ENCODE measurements around the gene KLK15.

Gene KLK15

DNA sequence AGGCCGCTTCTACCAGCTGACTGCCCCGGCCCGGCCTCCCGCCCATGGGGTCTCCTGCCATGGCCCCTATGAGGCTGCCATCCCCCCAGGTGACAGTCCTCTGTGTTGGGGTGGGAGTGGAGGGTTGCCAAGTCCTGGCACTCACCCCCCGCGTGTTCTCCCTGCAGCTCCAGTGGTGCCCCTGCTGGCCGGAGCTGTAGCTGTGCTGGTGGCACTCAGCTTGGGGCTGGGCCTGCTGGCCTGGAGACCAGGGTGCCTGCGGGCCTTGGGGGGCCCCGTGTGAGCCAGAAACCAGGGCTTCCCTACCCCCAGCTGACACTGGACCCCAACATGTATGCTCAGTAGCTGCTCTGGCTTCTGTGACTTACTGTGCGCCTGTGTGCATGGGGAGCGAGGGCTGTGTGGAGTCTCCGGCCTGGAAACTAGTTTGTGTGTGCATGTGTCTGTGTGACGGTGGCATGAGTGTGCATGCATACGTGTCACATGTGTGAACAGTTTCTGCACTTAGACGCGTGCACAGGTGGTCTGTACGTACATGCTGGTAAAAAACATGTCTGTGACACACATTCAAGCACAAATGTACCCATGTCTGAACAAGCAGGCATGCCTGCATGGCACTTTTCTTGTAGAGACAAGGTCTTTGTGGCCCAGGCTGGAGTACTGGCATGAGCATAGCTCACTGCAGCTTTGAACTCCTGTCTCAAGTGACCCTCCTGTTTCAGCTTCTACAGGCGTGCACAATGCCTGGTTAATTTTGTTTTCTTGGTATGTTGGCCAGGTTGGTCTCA is 38.3 kb downstream of the KLK15 start:
- Histone ChIP-seq H4K12ac (ENCODE audit: low read depth, low read length) (no peak overlapping the region), H3K79me1 (ENCODE audit: low read length) (no peaks in the 10 kb centered on the region), H3K14ac (ENCODE audit: low read length) (no peak overlapping the region), H3K9ac (ENCODE audit: low read length) (no peak overlapping the region), H3K4me2 (ENCODE audit: low read length) (no peak overlapping the region), H3K27ac (ENCODE audit: low read depth, low read length) (no peak overlapping the region), H4K8ac (ENCODE audit: low read depth, low read length) (no peak overlapping the region), H3K18ac (ENCODE audit: low read length) (no peak overlapping the region), H3K4me3 (ENCODE audit: low read depth, low read length) (no peak overlapping the region), H3K23ac (ENCODE audit: low read length) (no peak overlapping the region), H2BK5ac (ENCODE audit: low read depth, low read length, poor library complexity) (no peak overlapping the region), H2AK5ac (ENCODE audit: low read length) (no peak overlapping the region), H2AFZ (ENCODE audit: insufficient read depth, low read length, poor library complexity) (no peak overlapping the region), H2BK120ac (ENCODE audit: insufficient read depth, low read length, poor library complexity) (no peak overlapping the region), H2BK12ac (ENCODE audit: low read length) (no peak overlapping the region), H3K79me2 (ENCODE audit: control insufficient read depth, insufficient read depth, low read length, poor library complexity) (no peaks in the 10 kb centered on the region), H4K91ac (ENCODE audit: low read depth, low read length) (no peak overlapping the region), H3K36me3 (ENCODE audit: control insufficient read depth in 1 of 2, insufficient read depth in 2 of 2, low read length in 2 of 2) (peaks cover 44% of the 10 kb centered on the region in 2 experiments), H3K27me3 (ENCODE audit: insufficient read depth, low read length) (no peaks in the 10 kb centered on the region), H3K4me1 (ENCODE audit: control insufficient read depth in 1 of 2, insufficient read depth in 2 of 2, low read length in 2 of 2) (no peaks in the 10 kb centered on the region), H3K9me3 (ENCODE audit: insufficient read depth, low read depth, low read length) (peaks cover 2% of the 10 kb centered on the region), H3K4ac (ENCODE audit: low read depth, low read length) (no peak overlapping the region)
- no peak for DNase-seq
- WGBS (ENCODE audit: extremely low coverage, insufficient coverage, insufficient read length), result no CpG with 5 or more reads among the region's 18 CpGs

DNA sequence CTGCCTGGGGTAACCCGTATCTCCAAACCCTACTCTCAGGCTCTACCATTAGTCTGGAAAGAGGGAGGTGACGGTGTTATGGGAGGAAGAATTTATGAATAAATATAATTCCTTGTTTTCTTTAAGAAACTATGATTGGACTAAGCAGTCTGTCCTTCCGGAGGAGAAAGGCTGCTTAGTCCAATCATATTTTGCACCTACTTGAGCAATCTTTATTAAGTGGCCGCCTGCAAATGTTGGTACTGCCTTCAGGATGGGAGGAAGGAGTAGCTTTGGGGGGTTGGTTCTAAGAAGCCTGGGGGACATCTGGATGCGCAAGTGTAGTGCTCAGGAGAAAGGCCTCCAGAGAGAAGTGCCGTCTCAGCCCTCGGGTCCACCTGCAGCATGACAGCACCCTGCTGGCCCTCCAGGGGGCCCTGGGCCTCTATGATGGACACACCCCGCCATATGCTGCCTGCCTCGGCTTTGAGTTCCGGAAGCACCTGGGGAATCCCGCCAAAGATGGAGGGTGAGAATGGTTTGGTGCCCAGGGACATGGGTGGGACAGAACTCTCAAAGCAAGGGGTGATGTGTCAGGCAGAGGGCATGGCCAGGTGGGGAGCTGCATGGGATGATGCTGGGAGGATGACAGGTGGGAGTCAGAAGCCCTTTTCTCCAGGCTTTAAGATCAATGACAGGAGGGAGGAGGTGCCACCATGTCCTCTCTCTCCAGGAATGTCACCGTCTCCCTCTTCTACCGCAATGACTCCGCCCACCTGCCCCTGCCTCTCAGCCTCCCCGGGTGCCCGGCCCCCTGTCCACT is 39.1 kb downstream of the KLK15 start:
- Histone ChIP-seq H3K27ac (ENCODE audit: low read depth, low read length) (no peak overlapping the region), H3K36me3 (ENCODE audit: control insufficient read depth in 1 of 2, insufficient read depth in 2 of 2, low read length in 2 of 2) (peaks cover 36% of the 10 kb centered on the region in 2 experiments), H3K23ac (ENCODE audit: low read length) (no peak overlapping the region), H3K4ac (ENCODE audit: low read depth, low read length) (no peak overlapping the region), H2BK120ac (ENCODE audit: insufficient read depth, low read length, poor library complexity) (no peak overlapping the region), H3K14ac (ENCODE audit: low read length) (no peak overlapping the region), H3K79me2 (ENCODE audit: control insufficient read depth, insufficient read depth, low read length, poor library complexity) (no peaks in the 10 kb centered on the region), H3K9me3 (ENCODE audit: insufficient read depth, low read depth, low read length) (peaks cover 2% of the 10 kb centered on the region), H2BK12ac (ENCODE audit: low read length) (no peak overlapping the region), H3K9ac (ENCODE audit: low read length) (no peak overlapping the region), H4K12ac (ENCODE audit: low read depth, low read length) (no peak overlapping the region), H4K91ac (ENCODE audit: low read depth, low read length) (no peak overlapping the region), H4K8ac (ENCODE audit: low read depth, low read length) (no peak overlapping the region), H2BK5ac (ENCODE audit: low read depth, low read length, poor library complexity) (no peak overlapping the region), H3K4me2 (ENCODE audit: low read length) (no peak overlapping the region), H3K4me3 (ENCODE audit: low read depth, low read length) (no peak overlapping the region), H3K79me1 (ENCODE audit: low read length) (no peaks in the 10 kb centered on the region), H2AK5ac (ENCODE audit: low read length) (no peak overlapping the region), H2AFZ (ENCODE audit: insufficient read depth, low read length, poor library complexity) (no peak overlapping the region), H3K27me3 (ENCODE audit: insufficient read depth, low read length) (no peaks in the 10 kb centered on the region), H3K18ac (ENCODE audit: low read length) (no peak overlapping the region), H3K4me1 (ENCODE audit: control insufficient read depth in 1 of 2, insufficient read depth in 2 of 2, low read length in 2 of 2) (no peaks in the 10 kb centered on the region)
- DNase-seq, result no peak
- no CpG with 5 or more reads among the region's 16 CpGs for WGBS (ENCODE audit: extremely low coverage, insufficient coverage, insufficient read length)

DNA sequence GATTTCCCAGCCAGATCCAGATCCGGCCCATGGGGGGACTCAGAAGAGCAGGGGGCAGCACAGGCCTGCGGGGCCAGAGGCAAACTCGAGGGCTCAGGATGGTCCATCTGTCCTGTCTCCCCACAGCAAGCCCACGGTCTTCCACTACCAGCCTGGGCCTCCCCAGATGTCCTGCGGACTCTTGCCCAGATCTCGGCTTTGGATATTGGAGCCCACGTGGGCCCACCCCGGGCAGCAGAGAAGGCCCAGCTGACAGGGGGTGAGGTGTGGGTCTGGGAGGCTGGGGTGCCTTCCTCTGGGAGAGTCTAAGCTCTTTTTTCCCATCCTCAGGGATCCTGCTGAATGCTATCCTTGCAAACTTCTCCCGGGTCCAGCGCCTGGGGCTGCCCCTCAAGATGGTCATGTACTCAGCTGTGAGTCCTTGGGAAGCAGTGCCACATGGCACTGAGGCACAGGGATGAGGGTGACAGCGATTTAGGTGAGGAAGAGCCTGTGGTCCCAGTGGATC is 39.8 kb downstream of the KLK15 start:
- no peak overlapping the region for H3K14ac ChIP-seq (ENCODE audit: low read length)
- no peak for DNase-seq
- H2AFZ ChIP-seq (ENCODE audit: insufficient read depth, low read length, poor library complexity), result no peak overlapping the region
- H3K27ac ChIP-seq (ENCODE audit: low read depth, low read length), result no peak overlapping the region
- no peaks in the 10 kb centered on the region for H3K4me1 ChIP-seq (ENCODE audit: control insufficient read depth in 1 of 2, insufficient read depth in 2 of 2, low read length in 2 of 2)
- no peak overlapping the region for H2BK120ac ChIP-seq (ENCODE audit: insufficient read depth, low read length, poor library complexity)
- H4K12ac ChIP-seq (ENCODE audit: low read depth, low read length), result no peak overlapping the region
- no peaks in the 10 kb centered on the region for H3K27me3 ChIP-seq (ENCODE audit: insufficient read depth, low read length)
- no peaks in the 10 kb centered on the region for H3K79me1 ChIP-seq (ENCODE audit: low read length)
- no peaks in the 10 kb centered on the region for H3K79me2 ChIP-seq (ENCODE audit: control insufficient read depth, insufficient read depth, low read length, poor library complexity)
- no peak overlapping the region for H3K23ac ChIP-seq (ENCODE audit: low read length)
- no peak overlapping the region for H3K9ac ChIP-seq (ENCODE audit: low read length)
- H3K4me3 ChIP-seq (ENCODE audit: low read depth, low read length), result no peak overlapping the region
- H3K9me3 ChIP-seq (ENCODE audit: insufficient read depth, low read depth, low read length), result peaks cover 2% of the 10 kb centered on the region
- H3K18ac ChIP-seq (ENCODE audit: low read length), result no peak overlapping the region
- no peak overlapping the region for H3K4me2 ChIP-seq (ENCODE audit: low read length)
- H2BK5ac ChIP-seq (ENCODE audit: low read depth, low read length, poor library complexity), result no peak overlapping the region
- H3K36me3 ChIP-seq (ENCODE audit: control insufficient read depth in 1 of 2, insufficient read depth in 2 of 2, low read length in 2 of 2), result peaks cover 30% of the 10 kb centered on the region in 2 experiments
- no peak overlapping the region for H4K8ac ChIP-seq (ENCODE audit: low read depth, low read length)
- H3K4ac ChIP-seq (ENCODE audit: low read depth, low read length), result no peak overlapping the region
- no CpG with 5 or more reads among the region's 11 CpGs for WGBS (ENCODE audit: extremely low coverage, insufficient coverage, insufficient read length)
- no peak overlapping the region for H4K91ac ChIP-seq (ENCODE audit: low read depth, low read length)
- H2BK12ac ChIP-seq (ENCODE audit: low read length), result no peak overlapping the region
- H2AK5ac ChIP-seq (ENCODE audit: low read length), result no peak overlapping the region

DNA sequence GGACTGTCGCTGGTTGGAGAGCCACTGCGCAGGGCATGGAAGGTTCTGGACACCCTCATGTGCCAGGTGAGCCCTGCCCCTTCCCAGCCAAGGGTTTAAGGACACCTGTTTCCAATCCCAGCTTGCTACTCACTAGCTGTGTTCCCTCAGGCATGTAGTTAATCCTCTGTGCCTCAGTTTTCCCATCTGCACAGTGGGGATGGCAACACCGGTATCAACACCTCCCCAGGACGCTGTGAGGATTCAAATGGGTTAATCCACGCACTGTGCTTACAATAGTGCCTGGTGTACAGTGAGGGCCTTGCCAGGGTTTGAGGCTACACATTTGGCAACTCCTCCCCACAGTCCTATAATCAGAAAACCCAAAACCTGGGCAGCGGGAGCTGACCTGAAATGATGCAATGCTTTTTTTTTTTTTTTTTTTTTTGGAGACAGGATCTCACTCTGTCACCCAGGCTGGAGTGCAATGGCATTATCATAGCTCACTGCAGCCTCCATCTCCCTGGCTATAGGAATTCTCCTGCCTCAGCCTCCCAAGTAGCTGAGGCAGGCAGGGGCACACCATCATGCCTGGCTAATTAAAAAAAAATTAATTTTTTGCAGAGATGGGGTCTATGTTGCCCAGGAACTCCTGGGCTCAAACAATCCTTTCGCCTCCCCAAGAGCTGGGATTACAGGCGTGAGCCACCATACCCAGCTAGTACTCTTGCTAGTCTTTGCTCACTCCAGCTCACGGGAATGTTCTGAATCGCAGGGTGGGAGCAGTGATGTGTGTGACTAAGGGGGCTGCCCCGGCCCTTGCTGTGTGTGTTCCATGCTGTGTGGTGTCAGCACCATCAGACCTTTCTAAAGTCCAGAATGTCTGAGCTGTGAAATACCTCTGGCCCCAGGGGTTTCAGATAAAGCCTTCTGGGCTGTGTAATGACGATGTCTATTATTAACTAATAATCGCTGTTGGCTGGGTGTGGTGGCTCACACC is 40.8 kb downstream of the KLK15 start:
- Histone ChIP-seq H4K8ac (ENCODE audit: low read depth, low read length) (no peak overlapping the region), H3K9ac (ENCODE audit: low read length) (no peak overlapping the region), H2BK5ac (ENCODE audit: low read depth, low read length, poor library complexity) (no peak overlapping the region), H2AFZ (ENCODE audit: insufficient read depth, low read length, poor library complexity) (no peak overlapping the region), H2BK120ac (ENCODE audit: insufficient read depth, low read length, poor library complexity) (no peak overlapping the region), H3K18ac (ENCODE audit: low read length) (no peak overlapping the region), H4K12ac (ENCODE audit: low read depth, low read length) (no peak overlapping the region), H3K23ac (ENCODE audit: low read length) (no peak overlapping the region), H3K79me1 (ENCODE audit: low read length) (no peaks in the 10 kb centered on the region), H3K36me3 (ENCODE audit: control insufficient read depth in 1 of 2, insufficient read depth in 2 of 2, low read length in 2 of 2) (peaks cover 19% of the 10 kb centered on the region in 2 experiments), H3K27ac (ENCODE audit: low read depth, low read length) (no peak overlapping the region), H3K4ac (ENCODE audit: low read depth, low read length) (no peak overlapping the region), H3K9me3 (ENCODE audit: insufficient read depth, low read depth, low read length) (no peaks in the 10 kb centered on the region), H2BK12ac (ENCODE audit: low read length) (no peak overlapping the region), H3K79me2 (ENCODE audit: control insufficient read depth, insufficient read depth, low read length, poor library complexity) (no peaks in the 10 kb centered on the region), H3K14ac (ENCODE audit: low read length) (no peak overlapping the region), H3K27me3 (ENCODE audit: insufficient read depth, low read length) (no peaks in the 10 kb centered on the region), H3K4me1 (ENCODE audit: control insufficient read depth in 1 of 2, insufficient read depth in 2 of 2, low read length in 2 of 2) (no peaks in the 10 kb centered on the region), H2AK5ac (ENCODE audit: low read length) (no peak overlapping the region), H3K4me2 (ENCODE audit: low read length) (no peak overlapping the region), H3K4me3 (ENCODE audit: low read depth, low read length) (no peak overlapping the region), H4K91ac (ENCODE audit: low read depth, low read length) (no peak overlapping the region)
- DNase-seq, result no peak
- no CpG with 5 or more reads among the region's 13 CpGs for WGBS (ENCODE audit: extremely low coverage, insufficient coverage, insufficient read length)

All from trophoblast cell (in vitro differentiated cells and primary cell).